DOHH2 (cell line): Measurements from ENCODE around the gene CIAO2A.

Source experiments
- H3F3A ChIP-seq: fragments of 200-600 bp; sonication (generic), shearing (Covaris generic); 2 replicates; pipeline ENCODE4 v1.6.0; 2016; ENCODE audit warnings: antibody characterized with exemption, mild to moderate bottlenecking; ENCODE audit not compliant: control insufficient read depth, insufficient read depth
- H3K27ac ChIP-seq: fragments of 200-600 bp; sonication (generic); 2 replicates; pipeline ENCODE4 v1.5.1; 2014; ENCODE audit warnings: low read depth, mild to moderate bottlenecking, low read length, moderate library complexity
- H3K27me3 ChIP-seq: fragments of 200-600 bp; sonication (generic); 2 replicates; pipeline ENCODE4 v1.6.1; 2014; ENCODE audit warnings: mild to moderate bottlenecking, low read length, mixed read lengths; ENCODE audit not compliant: control insufficient read depth
- H3K36me3 ChIP-seq: fragments of 200-600 bp; sonication (generic); 2 replicates; pipeline ENCODE4 v1.6.1; 2014; ENCODE audit warnings: mild to moderate bottlenecking, low read length, moderate library complexity, mixed read lengths; ENCODE audit not compliant: control insufficient read depth
- H3K4me1 ChIP-seq: fragments of 200-600 bp; sonication (generic); 2 replicates; pipeline ENCODE4 v1.6.1; 2014; ENCODE audit warnings: mild to moderate bottlenecking, low read length, mixed read lengths; ENCODE audit not compliant: control insufficient read depth
- H3K4me2 ChIP-seq: fragments of 200-600 bp; sonication (generic); 2 replicates; pipeline ENCODE4 v1.6.0; 2014; ENCODE audit warnings: mild to moderate bottlenecking, low read length, moderate library complexity
- H3K4me3 ChIP-seq: fragments of 200-600 bp; sonication (generic); 2 replicates; pipeline ENCODE4 v1.5.1; 2014; ENCODE audit warnings: mild to moderate bottlenecking, low read length, mixed read lengths
- H3K79me2 ChIP-seq: fragments of 200-600 bp; sonication (generic); 2 replicates; pipeline ENCODE4 v1.6.1; 2014; ENCODE audit warnings: mild to moderate bottlenecking, low read length, mixed read lengths; ENCODE audit not compliant: control insufficient read depth
- H3K9me2 ChIP-seq: fragments of 200-600 bp; sonication (generic); replicated peaks from 2 replicates; pipeline ENCODE4 v1.6.1; 2014; ENCODE audit warnings: mild to moderate bottlenecking, low read length, mixed read lengths; ENCODE audit not compliant: control insufficient read depth
- H3K9me3 ChIP-seq: fragments of 200-600 bp; sonication (generic); 2 replicates; pipeline ENCODE4 v1.6.1; 2014; ENCODE audit warnings: antibody characterized with exemption, low read length, mixed read lengths; ENCODE audit not compliant: control insufficient read depth, insufficient read depth
- H4K20me1 ChIP-seq: fragments of 200-600 bp; sonication (generic); 2 replicates; pipeline ENCODE4 v1.6.0; 2014; ENCODE audit warnings: low read depth, mild to moderate bottlenecking, antibody characterized with exemption, low read length, moderate library complexity; ENCODE audit not compliant: control insufficient read depth, insufficient read depth
- EZH2phosphoT487 ChIP-seq: fragments of 200-600 bp; sonication (generic); IDR thresholded peaks from 2 replicates; pipeline ENCODE4 v1.6.1; 2017; ENCODE audit warnings: borderline replicate concordance, mild to moderate bottlenecking, antibody characterized with exemption, low read length, moderate library complexity, mixed read lengths
- TF ChIP-seq, protein P1 (sequence below): fragments of 200-600 bp; sonication (generic); IDR thresholded peaks from one replicate; pipeline ENCODE4 v1.5.1; 2014; ENCODE audit warnings: antibody characterized with exemption, mild to moderate bottlenecking, low read depth, low read length; ENCODE audit not compliant: poor library complexity, severe bottlenecking

Gene CIAO2A

GRCh38 chr15:64030123-64030522 is 63.5 kb downstream of the CIAO2A start:
- Histone ChIP-seq H3K79me2 (no peaks in the 10 kb centered on the region), H3K4me2 (no peak overlapping the region), H3K27me3 (no peaks in the 10 kb centered on the region; the same call in 1 of the 2 replicates), H4K20me1 (no peaks in the 10 kb centered on the region), H3K9me3 (no peaks in the 10 kb centered on the region), H3K4me3 (no peak overlapping the region), H3F3A (no peaks in the 10 kb centered on the region), H3K27ac (no peak overlapping the region), H3K4me1 (peaks cover 3% of the 10 kb centered on the region; the same call in 1 of the 2 replicates), H3K36me3 (no peaks in the 10 kb centered on the region), H3K9me2 (no peaks in the 10 kb centered on the region)
- no peak for TF ChIP-seq EZH2phosphoT487
- TF ChIP-seq, protein P1, sequence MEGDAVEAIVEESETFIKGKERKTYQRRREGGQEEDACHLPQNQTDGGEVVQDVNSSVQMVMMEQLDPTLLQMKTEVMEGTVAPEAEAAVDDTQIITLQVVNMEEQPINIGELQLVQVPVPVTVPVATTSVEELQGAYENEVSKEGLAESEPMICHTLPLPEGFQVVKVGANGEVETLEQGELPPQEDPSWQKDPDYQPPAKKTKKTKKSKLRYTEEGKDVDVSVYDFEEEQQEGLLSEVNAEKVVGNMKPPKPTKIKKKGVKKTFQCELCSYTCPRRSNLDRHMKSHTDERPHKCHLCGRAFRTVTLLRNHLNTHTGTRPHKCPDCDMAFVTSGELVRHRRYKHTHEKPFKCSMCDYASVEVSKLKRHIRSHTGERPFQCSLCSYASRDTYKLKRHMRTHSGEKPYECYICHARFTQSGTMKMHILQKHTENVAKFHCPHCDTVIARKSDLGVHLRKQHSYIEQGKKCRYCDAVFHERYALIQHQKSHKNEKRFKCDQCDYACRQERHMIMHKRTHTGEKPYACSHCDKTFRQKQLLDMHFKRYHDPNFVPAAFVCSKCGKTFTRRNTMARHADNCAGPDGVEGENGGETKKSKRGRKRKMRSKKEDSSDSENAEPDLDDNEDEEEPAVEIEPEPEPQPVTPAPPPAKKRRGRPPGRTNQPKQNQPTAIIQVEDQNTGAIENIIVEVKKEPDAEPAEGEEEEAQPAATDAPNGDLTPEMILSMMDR = no peak

GRCh38 chr15:64029633-64030032 is 64.0 kb downstream of the CIAO2A start:
- no peak overlapping the region for H3K4me3 ChIP-seq
- H3K4me1 ChIP-seq = peaks cover 3% of the 10 kb centered on the region; the same call in 1 of the 2 replicates
- no peak overlapping the region for H3K27ac ChIP-seq
- TF ChIP-seq, protein P1 = no peak
- no peak overlapping the region for H3K4me2 ChIP-seq
- no peaks in the 10 kb centered on the region for H4K20me1 ChIP-seq
- no peaks in the 10 kb centered on the region for H3K9me3 ChIP-seq
- no peaks in the 10 kb centered on the region for H3K79me2 ChIP-seq
- no peaks in the 10 kb centered on the region; the same call in 1 of the 2 replicates for H3K27me3 ChIP-seq
- H3K9me2 ChIP-seq = no peaks in the 10 kb centered on the region
- H3K36me3 ChIP-seq = no peaks in the 10 kb centered on the region
- H3F3A ChIP-seq = no peaks in the 10 kb centered on the region

- no peak for TF ChIP-seq EZH2phosphoT487
- TF ChIP-seq, protein P1 = no peak
- Histone ChIP-seq H3K4me3 (no peak overlapping the region), H4K20me1 (no peaks in the 10 kb centered on the region), H3K4me2 (no peak overlapping the region), H3K79me2 (no peaks in the 10 kb centered on the region), H3K9me3 (no peaks in the 10 kb centered on the region), H3K4me1 (peaks cover under 1% of the 10 kb centered on the region; the same call in 1 of the 2 replicates), H3K27ac (no peak overlapping the region), H3F3A (no peaks in the 10 kb centered on the region), H3K9me2 (no peaks in the 10 kb centered on the region), H3K27me3 (no peaks in the 10 kb centered on the region; the same call in 1 of the 2 replicates), H3K36me3 (no peaks in the 10 kb centered on the region)
Observed at GRCh38 chr15:64029110-64029509, 64.5 kb downstream of the CIAO2A start.
